Lower lobe of right lung (tissue), 2 donors: ENCODE data around the gene AMMECR1. TPM values are rescaled to one million over a fixed set of nuclear protein-coding genes. Genes with fewer than 3 reads are reported as not detected.

Experiments
- ATAC-seq, 2 donors: fragments of 200-7000 bp; cut with Tn5 transposase; one replicate each; pipeline ENCODE4 v1.9.1; 2020 to 2022; ENCODE audit warnings: mild to moderate bottlenecking in 2 of 2, moderate library complexity in 2 of 2
- DNase-seq: peaks from one replicate; pipeline ENCODE4 v3.0.0-alpha.2; 2020
- H3K27ac ChIP-seq: fragments of 200-600 bp; one replicate; pipeline ENCODE4 v1.8.0; 2022
- H3K27me3 ChIP-seq: fragments of 200-600 bp; one replicate; pipeline ENCODE4 v1.8.0; 2022; ENCODE audit warnings: low read depth
- H3K36me3 ChIP-seq: fragments of 200-600 bp; one replicate; pipeline ENCODE4 v1.8.0; 2022; ENCODE audit warnings: mild to moderate bottlenecking
- H3K4me1 ChIP-seq: fragments of 200-600 bp; one replicate; pipeline ENCODE4 v1.8.0; 2022
- H3K4me3 ChIP-seq: fragments of 200-600 bp; one replicate; pipeline ENCODE4 v1.8.0; 2022; ENCODE audit warnings: mild to moderate bottlenecking
- H3K9me3 ChIP-seq: fragments of 200-600 bp; one replicate; pipeline ENCODE4 v1.8.0; 2022
- CTCF ChIP-seq: fragments of 200-600 bp; IDR thresholded peaks from one replicate; pipeline ENCODE4 v1.8.0; 2022; ENCODE audit warnings: antibody characterized with exemption, mild to moderate bottlenecking
- intact Hi-C: fragments of 100-400 bp; cut with DNase I; formaldehyde crosslinking; loops from one replicate; pipeline ENCODE4 v1.11.0; 2022
- long read RNA-seq: library from polyadenylated mRNA; unstranded; transcript quantifications from one replicate; pipeline ENCODE4 v2.0.0, GENCODE V29; 2021
- total RNA-seq: library from RNA; stranded (reverse); fragmentation: NEBNext Ultra II Directional; extraction: Animal tissue kit (Norgen Biotek cat#: 25700); gene quantifications from one replicate; pipeline ENCODE4 v1.2.1, GENCODE V29; 2021
- donor health status: DM: no; HTN: yes; CAD: no; lungs with severe emphysema.

The AMMECR1 gene
- total RNA-seq, result 6.5 TPM
- long read RNA-seq, full-length matches to known transcripts, result 9 of 11 reads
- long read RNA-seq, partial matches to known transcripts, result 1 of 11 reads
- long read RNA-seq, other reads (novel, unspliced or antisense), result 1 of 11 reads

- intact Hi-C loops, result no loop called here
- peak; percentile 95 to 99 for ATAC-seq
Observed at GRCh38 chrX:110317820-110318663, at the start of gene AMMECR1. Gene AMMECR1 (minus strand): TSS chrX:110318085. CDS start chrX:110318071, 14 bp downstream.

GRCh38 chrX:110363244-110363643 is 45.4 kb upstream of the AMMECR1 start:
- no peak overlapping the region for H3K4me3 ChIP-seq
- H3K27ac ChIP-seq, result no peak overlapping the region
- DNase-seq (no peak), ATAC-seq (no peak)
- H3K27me3 ChIP-seq, result no peaks in the 10 kb centered on the region
- intact Hi-C loops, result no loop called here
- no peaks in the 10 kb centered on the region for H3K36me3 ChIP-seq
- TF ChIP-seq CTCF, result no peak
- no peaks in the 10 kb centered on the region for H3K9me3 ChIP-seq
- H3K4me1 ChIP-seq, result no peaks in the 10 kb centered on the region

More at GRCh38 chrX:110317820-110318663, at the start of gene AMMECR1:
- no peaks in the 10 kb centered on the region for H3K4me1 ChIP-seq
- peak within 1 kb of the TSS; percentile 70 for H3K4me3 ChIP-seq
- no peaks in the 10 kb centered on the region for H3K9me3 ChIP-seq
- no peak for TF ChIP-seq CTCF
- H3K27me3 ChIP-seq, result no peaks in the 10 kb centered on the region
- DNase-seq, result peak; percentile 86
- no peaks in the 10 kb centered on the region for H3K36me3 ChIP-seq
- H3K27ac ChIP-seq, result peak within 1 kb of the TSS; percentile 83

- ATAC-seq (no peak), DNase-seq (no peak)
- Histone ChIP-seq H3K36me3 (no peaks in the 10 kb centered on the region), H3K4me3 (no peak overlapping the region), H3K9me3 (no peaks in the 10 kb centered on the region), H3K27me3 (no peaks in the 10 kb centered on the region), H3K27ac (no peak overlapping the region), H3K4me1 (no peaks in the 10 kb centered on the region)
- TF ChIP-seq CTCF, result no peak
- intact Hi-C loops, result no loop called here
Observed at GRCh38 chrX:110359273-110359672, 41.4 kb upstream of the AMMECR1 start.

GRCh38 chrX:110358548-110358947 is 40.7 kb upstream of the AMMECR1 start, which contains the start of gene RTL9:
Gene RTL9 (plus strand): TSS chrX:110358848. CDS start chrX:110450618, 91,770 bp downstream.
- Histone ChIP-seq H3K4me3 (no peak within 1 kb of the TSS), H3K4me1 (no peaks in the 10 kb centered on the region), H3K27me3 (no peaks in the 10 kb centered on the region), H3K36me3 (no peaks in the 10 kb centered on the region), H3K9me3 (no peaks in the 10 kb centered on the region), H3K27ac (no peak within 1 kb of the TSS)
- no peak for TF ChIP-seq CTCF
- no peak for DNase-seq
- intact Hi-C loops, result no loop called here
- no peak for ATAC-seq

- Histone ChIP-seq H3K27me3 (no peaks in the 10 kb centered on the region), H3K9me3 (no peaks in the 10 kb centered on the region), H3K4me1 (no peaks in the 10 kb centered on the region), H3K27ac (no peak overlapping the region), H3K36me3 (no peaks in the 10 kb centered on the region), H3K4me3 (no peak overlapping the region)
- intact Hi-C loops, result no loop called here
- no peak for ATAC-seq
- no peak for DNase-seq
- no peak for TF ChIP-seq CTCF
Observed at GRCh38 chrX:110346681-110347080, 28.8 kb upstream of the AMMECR1 start.
